NCI-H748 treated with DMSO at 0.1 percent for 48 hours (cell line): ENCODE results near the gene WDR93.

ENCODE experiments used
- DNase-seq: peaks from one replicate; lab custom pipeline; 2025; lab: John Stamatoyannopoulos, UW

Gene WDR93

DNA sequence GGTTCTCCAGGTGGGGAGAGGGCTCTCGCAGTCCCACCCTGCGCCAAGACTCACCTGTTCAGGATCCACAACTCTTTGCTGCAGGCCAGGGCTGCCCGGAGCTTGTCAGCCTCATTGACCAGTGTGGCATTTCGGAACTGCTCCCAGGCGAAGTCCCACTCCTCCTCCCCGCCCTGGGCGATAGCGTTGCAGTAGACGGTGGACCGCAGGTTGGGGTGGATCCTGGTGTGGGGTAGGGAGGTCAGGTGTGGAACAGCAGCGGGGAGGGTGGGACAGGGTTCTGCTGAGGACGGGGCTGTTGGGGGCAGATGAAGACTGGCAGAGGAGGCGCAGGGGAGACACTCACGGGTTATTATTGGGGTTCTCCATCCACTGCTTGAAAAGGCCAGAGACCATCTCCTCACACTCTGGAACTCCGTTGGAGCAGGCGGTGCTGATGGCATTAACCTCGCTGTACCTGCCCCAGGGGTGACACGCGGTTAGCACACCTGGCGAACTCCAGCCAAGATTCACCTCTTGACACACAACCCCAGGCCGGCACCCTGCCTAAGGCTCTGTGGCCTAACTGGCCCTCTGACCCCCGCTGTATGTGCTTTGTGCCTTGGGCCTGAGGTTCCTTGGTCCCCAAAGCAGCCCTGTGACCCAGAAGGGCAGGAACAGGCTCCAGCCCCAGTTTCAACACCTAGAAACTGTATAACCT, 101.6 kb downstream of the WDR93 start:
- DNase-seq = no peak
